Upper lobe of left lung (tissue), 6 donors: ENCODE measurements around the gene AGPAT4. TPM values are rescaled to one million over a fixed set of nuclear protein-coding genes. Genes with fewer than 3 reads are reported as not detected.

Experiments
- ATAC-seq, 2 donors: fragments of 200-7000 bp; cut with Tn5 transposase; one replicate each; pipeline ENCODE4 v1.9.1; 2022; ENCODE audit warnings: mild to moderate bottlenecking in 2 of 2, moderate library complexity in 2 of 2; ENCODE audit not compliant: low FRiP score in 2 of 2
- DNase-seq, 2 donors: peaks; one replicate each; pipeline ENCODE4 v3.0.0-alpha.2; 2019 to 2020
- H3K27ac ChIP-seq, 4 donors: fragments of 200-600 bp; sonication (generic); one replicate each; pipeline ENCODE4 v1.5.1; 2016 to 2019
- H3K27me3 ChIP-seq, 4 donors: fragments of 200-600 bp; sonication (generic); one replicate each; pipeline ENCODE4 v1.5.1; 2017 to 2019
- H3K36me3 ChIP-seq, 4 donors: fragments of 200-600 bp; sonication (generic); one replicate each; pipeline ENCODE4 v1.5.1; 2016 to 2019
- H3K4me1 ChIP-seq, 4 donors: fragments of 200-600 bp; sonication (generic); one replicate each; pipeline ENCODE4 v1.5.1; 2018 to 2019
- H3K4me3 ChIP-seq, 4 donors: fragments of 200-600 bp; sonication (generic); one replicate each; pipeline ENCODE4 v1.5.1; 2017 to 2019; ENCODE audit warnings: mild to moderate bottlenecking in 2 of 4, moderate library complexity in 1 of 4
- H3K9me3 ChIP-seq, 4 donors: fragments of 200-600 bp; sonication (generic); one replicate each; pipeline ENCODE4 v1.5.1; 2018 to 2019
- CTCF ChIP-seq, 6 experiments: fragments of 450-650 bp in 4 of 6; fragments of 200-600 bp in 2 of 6; sonication (generic) in 2 of 6; IDR thresholded peaks; one replicate each; pipeline ENCODE4 v1.5.1; 2016 to 2019; ENCODE audit warnings: antibody characterized with exemption in 6 of 6
- EP300 ChIP-seq, 4 donors: sonication (generic); formaldehyde crosslinking; IDR thresholded peaks; one replicate each; pipeline ENCODE4 v1.5.1; 2017; ENCODE audit warnings: antibody characterized with exemption in 4 of 4, control low read depth in 2 of 4
- POLR2A ChIP-seq, 4 donors: fragments of 450-650 bp; IDR thresholded peaks; one replicate each; pipeline ENCODE4 v1.5.1; 2016 to 2017; ENCODE audit warnings: antibody characterized with exemption in 4 of 4, mild to moderate bottlenecking in 2 of 4
- POLR2AphosphoS5 ChIP-seq, 2 donors: sonication (generic); formaldehyde crosslinking; IDR thresholded peaks; one replicate each; pipeline ENCODE4 v1.5.1; 2017; ENCODE audit warnings: antibody characterized with exemption in 2 of 2
- WGBS, 2 donors: methylation state at CpG; one replicate each; pipeline ENCODE4 v1.1.5; 2017 to 2018; 5-methylcytosine and 5-hydroxymethylcytosine counted together
- total RNA-seq, 6 donors: library from RNA; depleted of rRNA in 4 of 6; stranded (reverse); fragments of >200 nt in 4 of 6; gene quantifications; one replicate each; pipeline versions ENCODE4 v1.1.0 to v1.2.1, GENCODE V29; 2016 to 2021
- donor health status: DM: no; HTN: no; CAD: no; lungs with moderate emphysema.
- donor health status: DM: no; HTN: yes; CAD: no; lungs with severe emphysema.

Gene AGPAT4
- total RNA-seq, 6 donors from 2014 or later, result 7.0 to 26.3 (median 14.4) TPM

GRCh38 chr6:161171207-161171606 is 102.7 kb downstream of the AGPAT4 start:
- Histone ChIP-seq H3K27me3 (no peaks in the 10 kb centered on the region), H3K4me3 (no peak overlapping the region), H3K9me3 (no peaks in the 10 kb centered on the region), H3K36me3 (no peaks in the 10 kb centered on the region), H3K4me1 (no peaks in the 10 kb centered on the region), H3K27ac (no peak overlapping the region)
- TF ChIP-seq POLR2A (IDR thresholded peaks at IDR 0.05), result no peak
- TF ChIP-seq POLR2AphosphoS5 (IDR thresholded peaks at IDR 0.05), result no peak
- TF ChIP-seq EP300 (IDR thresholded peaks at IDR 0.05), result no peak
- TF ChIP-seq CTCF (IDR thresholded peaks at IDR 0.05), result no peak
- 92 to 95% methylated on average over 2 of the region's 2 CpGs for WGBS, 2 donors
- DNase-seq (no peak), ATAC-seq (no peak)

GRCh38 chr6:161169696-161170095 is 104.2 kb downstream of the AGPAT4 start:
- peak overlapping the region in 1 of 4 donors; percentile 52 for H3K27ac ChIP-seq
- H3K4me3 ChIP-seq, result no peak overlapping the region
- TF ChIP-seq POLR2A (IDR thresholded peaks at IDR 0.05), result no peak
- TF ChIP-seq POLR2AphosphoS5 (IDR thresholded peaks at IDR 0.05), result no peak
- TF ChIP-seq CTCF (IDR thresholded peaks at IDR 0.05), result no peak
- no peak for TF ChIP-seq EP300 (IDR thresholded peaks at IDR 0.05)
- H3K9me3 ChIP-seq, result no peaks in the 10 kb centered on the region
- DNase-seq, result no peak
- no peaks in the 10 kb centered on the region for H3K4me1 ChIP-seq
- WGBS, 2 donors, result 69 to 91% methylated on average over 4 of the region's 4 CpGs
- ATAC-seq, result peak in 1 of 2 donors; percentile 20
- no peaks in the 10 kb centered on the region for H3K27me3 ChIP-seq
- peaks cover 0 to 13% (median 3%) of the 10 kb centered on the region in 4 donors for H3K36me3 ChIP-seq

GRCh38 chr6:161169035-161169434 is 104.8 kb downstream of the AGPAT4 start:
- WGBS, 2 donors, result 88 to 95% methylated on average over 2 of the region's 2 CpGs
- Histone ChIP-seq H3K27me3 (no peaks in the 10 kb centered on the region), H3K36me3 (peaks cover 5 to 20% (median 8%) of the 10 kb centered on the region in 4 donors), H3K4me1 (no peaks in the 10 kb centered on the region), H3K27ac (no peak overlapping the region), H3K4me3 (no peak overlapping the region), H3K9me3 (no peaks in the 10 kb centered on the region)
- no peak for TF ChIP-seq POLR2A (IDR thresholded peaks at IDR 0.05)
- TF ChIP-seq POLR2AphosphoS5 (IDR thresholded peaks at IDR 0.05), result no peak
- TF ChIP-seq EP300 (IDR thresholded peaks at IDR 0.05), result no peak
- no peak for TF ChIP-seq CTCF (IDR thresholded peaks at IDR 0.05)
- DNase-seq, result no peak
- ATAC-seq, result no peak

GRCh38 chr6:161168281-161168891 is 105.5 kb downstream of the AGPAT4 start:
- H3K9me3 ChIP-seq, result no peaks in the 10 kb centered on the region
- peaks cover 5 to 25% (median 11%) of the 10 kb centered on the region in 4 donors for H3K36me3 ChIP-seq
- H3K4me1 ChIP-seq, result no peaks in the 10 kb centered on the region
- WGBS, 2 donors, result 63 to 69% methylated on average over 14 of the region's 14 CpGs
- peak in 1 of 2 donors; percentile 73 for ATAC-seq
- no peak for TF ChIP-seq EP300 (IDR thresholded peaks at IDR 0.05)
- TF ChIP-seq POLR2AphosphoS5 (IDR thresholded peaks at IDR 0.05), result no peak
- no peak for TF ChIP-seq CTCF (IDR thresholded peaks at IDR 0.05)
- TF ChIP-seq POLR2A (IDR thresholded peaks at IDR 0.05), result no peak
- no peaks in the 10 kb centered on the region for H3K27me3 ChIP-seq
- H3K27ac ChIP-seq, result no peak overlapping the region
- no peak overlapping the region for H3K4me3 ChIP-seq
- no peak for DNase-seq

- WGBS, 2 donors, result 97 to 100% methylated on average over 5 of the region's 5 CpGs
- Histone ChIP-seq H3K4me1 (no peaks in the 10 kb centered on the region), H3K9me3 (no peaks in the 10 kb centered on the region), H3K27me3 (no peaks in the 10 kb centered on the region), H3K27ac (no peak overlapping the region), H3K36me3 (peaks cover 5 to 32% (median 11%) of the 10 kb centered on the region in 4 donors), H3K4me3 (no peak overlapping the region)
- TF ChIP-seq CTCF (IDR thresholded peaks at IDR 0.05), result no peak
- no peak for TF ChIP-seq POLR2AphosphoS5 (IDR thresholded peaks at IDR 0.05)
- TF ChIP-seq POLR2A (IDR thresholded peaks at IDR 0.05), result no peak
- TF ChIP-seq EP300 (IDR thresholded peaks at IDR 0.05), result no peak
- no peak for ATAC-seq
- DNase-seq, result no peak
These were observed 107.2 kb downstream of the AGPAT4 start for GRCh38 chr6:161166677-161167076.
